SU-DHL-6 (cell line): Measurements from ENCODE around the gene DELE1.
"Not testable (repeated sequence)": the region's sequence is repeated elsewhere in the genome, so short reads cannot be mapped to it uniquely, and the experiment has no call there.

Source experiments
- H2AFZ ChIP-seq: fragments of 200-600 bp; sonication (generic); 2 replicates; pipeline ENCODE4 v1.6.1; 2014; ENCODE audit warnings: low read depth, mild to moderate bottlenecking, moderate library complexity, mixed read lengths, antibody characterized with exemption, low read length; ENCODE audit not compliant: severe bottlenecking
- H3F3A ChIP-seq: fragments of 200-600 bp; shearing (Covaris generic); 2 replicates; pipeline ENCODE4 v1.6.0; 2016; ENCODE audit warnings: antibody characterized with exemption, mild to moderate bottlenecking; ENCODE audit not compliant: insufficient read depth
- H3K27ac ChIP-seq: fragments of 200-600 bp; sonication (generic); 2 replicates; pipeline ENCODE4 v1.5.1; 2016; ENCODE audit warnings: low read depth, mild to moderate bottlenecking, low read length, moderate library complexity, mixed read lengths
- H3K27me3 ChIP-seq: fragments of 200-600 bp; sonication (generic), shearing (Covaris generic); 2 replicates; pipeline ENCODE4 v1.6.0; 2014; ENCODE audit warnings: mild to moderate bottlenecking, low read length
- H3K36me3 ChIP-seq: fragments of 200-600 bp; sonication (generic); 2 replicates; pipeline ENCODE4 v1.6.1; 2014; ENCODE audit warnings: mild to moderate bottlenecking, low read length, mixed read lengths
- H3K4me2 ChIP-seq: fragments of 300-600, 200-600 bp; shearing (Covaris generic), sonication (generic); 2 replicates; pipeline ENCODE4 v1.6.0; 2014; ENCODE audit warnings: low read length, low read depth, mild to moderate bottlenecking; ENCODE audit not compliant: poor library complexity, severe bottlenecking
- H3K4me3 ChIP-seq: fragments of 200-600 bp; sonication (generic); 2 replicates; pipeline ENCODE4 v1.5.1; 2014; ENCODE audit warnings: antibody characterized with exemption, low read length, mild to moderate bottlenecking, mixed read lengths; ENCODE audit not compliant: insufficient read depth, poor library complexity, severe bottlenecking
- H3K79me2 ChIP-seq: fragments of 200-600 bp; sonication (generic); 2 replicates; pipeline ENCODE4 v1.6.1; 2014; ENCODE audit warnings: mild to moderate bottlenecking, low read length, moderate library complexity; ENCODE audit not compliant: insufficient read depth
- H3K9ac ChIP-seq: fragments of 200-600 bp; sonication (generic); 2 replicates; pipeline ENCODE4 v1.7.0; 2014; ENCODE audit warnings: mild to moderate bottlenecking, low read length
- H3K9me2 ChIP-seq: fragments of 200-600 bp; sonication (generic); replicated peaks from 2 replicates; pipeline ENCODE4 v1.6.1; 2014; ENCODE audit warnings: low read length; ENCODE audit not compliant: insufficient read depth
- H3K9me3 ChIP-seq: fragments of 200-600 bp; sonication (generic); 2 replicates; pipeline ENCODE4 v1.6.1; 2014; ENCODE audit warnings: low read length, mixed read lengths; ENCODE audit not compliant: insufficient read depth
- H4K20me1 ChIP-seq: fragments of 200-600 bp; sonication (generic); 2 replicates; pipeline ENCODE4 v1.6.1; 2014; ENCODE audit warnings: low read depth, mild to moderate bottlenecking, antibody characterized with exemption, low read length, moderate library complexity, mixed read lengths
- CTCF ChIP-seq: fragments of 200-600 bp; sonication (generic); IDR thresholded peaks from one replicate; pipeline ENCODE4 v1.5.1; 2017; ENCODE audit warnings: antibody characterized with exemption, mild to moderate bottlenecking, low read length, moderate library complexity; ENCODE audit not compliant: insufficient read depth, poor library complexity, severe bottlenecking
- EZH2phosphoT487 ChIP-seq: fragments of 200-600 bp; sonication (generic), shearing (Covaris generic); conservative IDR thresholded peaks from 2 replicates; pipeline ENCODE4 v1.6.1; 2018; ENCODE audit warnings: mild to moderate bottlenecking, antibody characterized with exemption, low read length, moderate library complexity, mixed read lengths

Gene DELE1

GRCh38 chr5:141883892-141884318, 39.8 kb upstream of the DELE1 start:
- no peak overlapping the region for H3K4me2 ChIP-seq
- no peaks in the 10 kb centered on the region for H3F3A ChIP-seq
- H4K20me1 ChIP-seq = no peaks in the 10 kb centered on the region
- H3K4me3 ChIP-seq = no peak overlapping the region
- no peak overlapping the region for H2AFZ ChIP-seq
- no peak overlapping the region for H3K27ac ChIP-seq
- H3K9me3 ChIP-seq = no peaks in the 10 kb centered on the region
- TF ChIP-seq EZH2phosphoT487 (no peak), CTCF (no peak)
- H3K36me3 ChIP-seq = no peaks in the 10 kb centered on the region
- H3K27me3 ChIP-seq = no peaks in the 10 kb centered on the region
- H3K9ac ChIP-seq = no peak overlapping the region
- H3K79me2 ChIP-seq = no peaks in the 10 kb centered on the region
- H3K9me2 ChIP-seq = no peaks in the 10 kb centered on the region

GRCh38 chr5:141889282-141889871, 34.3 kb upstream of the DELE1 start:
- Histone ChIP-seq H3K4me3 (no peak overlapping the region), H3K27me3 (no peaks in the 10 kb centered on the region), H3K4me2 (no peak overlapping the region), H3K9me2 (no peaks in the 10 kb centered on the region), H3K9me3 (no peaks in the 10 kb centered on the region), H2AFZ (no peak overlapping the region), H3K27ac (no peak overlapping the region), H3K9ac (no peak overlapping the region), H3K79me2 (no peaks in the 10 kb centered on the region), H4K20me1 (no peaks in the 10 kb centered on the region), H3K36me3 (no peaks in the 10 kb centered on the region), H3F3A (no peaks in the 10 kb centered on the region)
- TF ChIP-seq EZH2phosphoT487 = no peak
- TF ChIP-seq CTCF = peak; percentile 12

GRCh38 chr5:141890429-141890828, 33.2 kb upstream of the DELE1 start:
- H2AFZ ChIP-seq, H3K4me3 ChIP-seq, H3K27me3 ChIP-seq, H3K9ac ChIP-seq, H3K36me3 ChIP-seq, H3K9me3 ChIP-seq, H3K27ac ChIP-seq, H3K79me2 ChIP-seq, H3F3A ChIP-seq, H3K9me2 ChIP-seq, H4K20me1 ChIP-seq, H3K4me2 ChIP-seq: not testable (repeated sequence)

GRCh38 chr5:141897425-141897824, 26.2 kb upstream of the DELE1 start:
- H3K9me3 ChIP-seq = no peaks in the 10 kb centered on the region
- H3K9me2 ChIP-seq = no peaks in the 10 kb centered on the region
- H3K27ac ChIP-seq = no peak overlapping the region
- H3K79me2 ChIP-seq = no peaks in the 10 kb centered on the region
- no peak overlapping the region for H2AFZ ChIP-seq
- H3K4me2 ChIP-seq = no peak overlapping the region
- TF ChIP-seq CTCF (no peak), EZH2phosphoT487 (no peak)
- H3K4me3 ChIP-seq = no peak overlapping the region
- no peaks in the 10 kb centered on the region for H3F3A ChIP-seq
- no peaks in the 10 kb centered on the region for H4K20me1 ChIP-seq
- no peak overlapping the region for H3K9ac ChIP-seq
- H3K36me3 ChIP-seq = no peaks in the 10 kb centered on the region
- H3K27me3 ChIP-seq = no peaks in the 10 kb centered on the region
